Nephron progenitor cell (in vitro differentiated cells): ENCODE measurements around the gene ACSF3.

Experiments used
- DNase-seq: peaks from one replicate; pipeline ENCODE4 v3.0.0; 2021
- H3K27ac Mint-ChIP-seq: 2 replicates; pipeline ENCODE4 v1.8.0; 2021; ENCODE audit warnings: mild to moderate bottlenecking, moderate library complexity, mixed read lengths
- H3K27me3 Mint-ChIP-seq: 2 replicates; pipeline ENCODE4 v1.8.0; 2021; ENCODE audit warnings: mild to moderate bottlenecking, low read depth, mixed read lengths; ENCODE audit not compliant: poor library complexity
- H3K36me3 Mint-ChIP-seq: 2 replicates; pipeline ENCODE4 v1.8.0; 2021; ENCODE audit warnings: low read depth, mixed read lengths
- H3K4me1 Mint-ChIP-seq: 2 replicates; pipeline ENCODE4 v1.8.0; 2021; ENCODE audit warnings: mixed read lengths
- H3K4me3 Mint-ChIP-seq: 2 replicates; pipeline ENCODE4 v1.8.0; 2021; ENCODE audit warnings: mild to moderate bottlenecking, moderate library complexity, mixed read lengths
- H3K9me3 Mint-ChIP-seq: 2 replicates; pipeline ENCODE4 v1.8.0; 2021; ENCODE audit warnings: mild to moderate bottlenecking, moderate library complexity, mixed read lengths
- TF ChIP-seq, protein P1 (sequence below): fragments of 200-600 bp; sonication (generic); IDR thresholded peaks from 2 replicates; pipeline ENCODE4 v1.5.0; 2021; ENCODE audit warnings: antibody characterized with exemption

The ACSF3 gene

DNA sequence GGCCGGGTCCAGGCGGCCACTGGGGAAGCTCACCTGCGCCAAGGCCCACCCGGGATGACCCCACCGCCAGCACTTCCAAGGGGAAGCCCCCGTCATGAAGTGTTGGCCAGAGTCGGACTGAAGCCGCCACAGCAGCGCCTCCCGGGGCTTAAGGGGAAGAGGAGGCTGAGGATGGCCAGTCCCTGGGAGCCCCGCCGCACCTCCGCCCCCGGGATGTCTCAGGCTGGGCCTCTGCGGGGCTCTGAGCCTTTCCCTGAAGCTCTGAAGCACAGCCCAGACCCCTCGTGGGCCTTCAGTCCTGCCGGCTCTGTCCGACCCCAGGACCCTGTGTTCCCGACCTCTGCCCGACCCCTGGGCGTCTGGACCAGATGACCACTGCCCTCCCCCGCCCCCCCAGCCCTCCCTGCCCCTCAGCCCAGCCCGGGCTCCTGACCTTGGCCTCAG, 42.8 kb upstream of the ACSF3 start:
- Mint-ChIP-seq H3K27me3 (peaks cover 20% of the 10 kb centered on the region), H3K36me3 (no peaks in the 10 kb centered on the region), H3K4me3 (no peak overlapping the region), H3K27ac (no peak overlapping the region), H3K4me1 (peaks cover 27% of the 10 kb centered on the region), H3K9me3 (no peaks in the 10 kb centered on the region)
- TF ChIP-seq, protein P1, sequence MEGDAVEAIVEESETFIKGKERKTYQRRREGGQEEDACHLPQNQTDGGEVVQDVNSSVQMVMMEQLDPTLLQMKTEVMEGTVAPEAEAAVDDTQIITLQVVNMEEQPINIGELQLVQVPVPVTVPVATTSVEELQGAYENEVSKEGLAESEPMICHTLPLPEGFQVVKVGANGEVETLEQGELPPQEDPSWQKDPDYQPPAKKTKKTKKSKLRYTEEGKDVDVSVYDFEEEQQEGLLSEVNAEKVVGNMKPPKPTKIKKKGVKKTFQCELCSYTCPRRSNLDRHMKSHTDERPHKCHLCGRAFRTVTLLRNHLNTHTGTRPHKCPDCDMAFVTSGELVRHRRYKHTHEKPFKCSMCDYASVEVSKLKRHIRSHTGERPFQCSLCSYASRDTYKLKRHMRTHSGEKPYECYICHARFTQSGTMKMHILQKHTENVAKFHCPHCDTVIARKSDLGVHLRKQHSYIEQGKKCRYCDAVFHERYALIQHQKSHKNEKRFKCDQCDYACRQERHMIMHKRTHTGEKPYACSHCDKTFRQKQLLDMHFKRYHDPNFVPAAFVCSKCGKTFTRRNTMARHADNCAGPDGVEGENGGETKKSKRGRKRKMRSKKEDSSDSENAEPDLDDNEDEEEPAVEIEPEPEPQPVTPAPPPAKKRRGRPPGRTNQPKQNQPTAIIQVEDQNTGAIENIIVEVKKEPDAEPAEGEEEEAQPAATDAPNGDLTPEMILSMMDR: no peak
- peak; percentile 14 for DNase-seq

DNA sequence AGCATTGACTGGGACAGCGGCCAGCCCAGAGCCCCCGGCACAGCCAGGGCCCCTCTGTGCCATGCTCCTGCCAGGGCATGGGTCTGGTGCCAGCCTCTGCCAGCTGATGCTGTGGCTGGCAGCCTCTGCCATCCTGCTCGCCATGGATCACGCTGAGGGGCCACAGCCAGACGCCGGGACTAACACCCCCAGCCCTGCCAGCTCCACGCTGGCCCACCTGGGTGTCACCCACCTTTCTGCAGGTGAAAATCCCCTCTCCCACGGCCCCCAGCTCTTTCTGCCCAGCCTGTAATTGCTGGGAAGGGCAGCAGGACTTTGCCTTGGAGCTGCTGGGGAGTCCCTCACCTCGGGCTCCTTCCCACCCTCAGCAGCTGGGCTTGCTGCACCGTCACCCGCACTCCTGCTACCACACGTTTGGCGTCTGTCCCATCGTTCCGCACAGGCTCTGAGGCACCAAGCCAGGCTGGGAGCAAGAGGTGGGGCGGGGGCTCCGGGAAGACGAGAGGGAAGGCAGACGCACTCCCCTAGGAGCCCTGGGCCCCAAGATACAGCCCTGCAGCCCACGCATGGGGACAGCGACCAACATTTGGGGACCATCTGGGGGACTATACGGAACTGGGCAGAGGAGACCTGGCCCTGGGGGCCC, 42.0 kb upstream of the ACSF3 start:
- peak; percentile 3 for DNase-seq
- no peaks in the 10 kb centered on the region for H3K9me3 Mint-ChIP-seq
- peaks cover 20% of the 10 kb centered on the region for H3K27me3 Mint-ChIP-seq
- H3K36me3 Mint-ChIP-seq: no peaks in the 10 kb centered on the region
- no peak overlapping the region for H3K4me3 Mint-ChIP-seq
- no peak overlapping the region for H3K27ac Mint-ChIP-seq
- TF ChIP-seq, protein P1: no peak
- H3K4me1 Mint-ChIP-seq: peaks cover 27% of the 10 kb centered on the region

DNA sequence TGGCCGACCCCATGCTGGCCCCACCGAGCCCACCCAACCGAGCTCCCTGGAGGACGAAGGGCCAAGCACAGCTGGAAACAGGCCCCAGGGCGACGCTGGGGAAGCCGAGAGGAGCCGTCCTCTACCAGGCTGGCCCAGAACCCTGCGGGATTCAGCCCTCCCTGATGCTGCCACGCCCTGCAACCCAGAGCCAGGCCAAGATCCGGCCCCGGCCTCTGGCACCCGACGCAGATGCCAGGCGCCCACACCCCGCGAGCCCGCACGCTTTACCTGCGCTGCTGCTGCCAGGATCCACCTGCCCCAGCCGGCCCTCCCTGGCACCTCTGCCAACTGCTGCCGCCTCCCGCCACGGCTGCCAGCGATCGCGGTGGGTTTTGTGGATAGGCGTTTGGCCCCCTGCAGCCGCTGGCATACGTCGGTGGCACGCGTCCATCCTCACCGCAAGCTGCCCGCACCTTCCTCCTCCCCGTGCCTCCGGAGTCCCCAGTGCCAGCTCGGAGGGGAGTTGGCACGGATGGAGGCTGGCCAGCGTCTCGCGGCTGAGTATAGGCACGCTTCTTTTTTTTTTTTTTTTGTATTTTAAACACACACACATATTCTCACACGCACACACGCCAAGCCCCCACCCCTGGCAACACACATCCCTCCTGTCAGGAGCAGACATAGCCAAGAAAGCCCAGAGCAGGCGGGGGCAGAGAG, 41.3 kb upstream of the ACSF3 start:
- H3K4me1 Mint-ChIP-seq: peaks cover 25% of the 10 kb centered on the region
- no peak for DNase-seq

DNA sequence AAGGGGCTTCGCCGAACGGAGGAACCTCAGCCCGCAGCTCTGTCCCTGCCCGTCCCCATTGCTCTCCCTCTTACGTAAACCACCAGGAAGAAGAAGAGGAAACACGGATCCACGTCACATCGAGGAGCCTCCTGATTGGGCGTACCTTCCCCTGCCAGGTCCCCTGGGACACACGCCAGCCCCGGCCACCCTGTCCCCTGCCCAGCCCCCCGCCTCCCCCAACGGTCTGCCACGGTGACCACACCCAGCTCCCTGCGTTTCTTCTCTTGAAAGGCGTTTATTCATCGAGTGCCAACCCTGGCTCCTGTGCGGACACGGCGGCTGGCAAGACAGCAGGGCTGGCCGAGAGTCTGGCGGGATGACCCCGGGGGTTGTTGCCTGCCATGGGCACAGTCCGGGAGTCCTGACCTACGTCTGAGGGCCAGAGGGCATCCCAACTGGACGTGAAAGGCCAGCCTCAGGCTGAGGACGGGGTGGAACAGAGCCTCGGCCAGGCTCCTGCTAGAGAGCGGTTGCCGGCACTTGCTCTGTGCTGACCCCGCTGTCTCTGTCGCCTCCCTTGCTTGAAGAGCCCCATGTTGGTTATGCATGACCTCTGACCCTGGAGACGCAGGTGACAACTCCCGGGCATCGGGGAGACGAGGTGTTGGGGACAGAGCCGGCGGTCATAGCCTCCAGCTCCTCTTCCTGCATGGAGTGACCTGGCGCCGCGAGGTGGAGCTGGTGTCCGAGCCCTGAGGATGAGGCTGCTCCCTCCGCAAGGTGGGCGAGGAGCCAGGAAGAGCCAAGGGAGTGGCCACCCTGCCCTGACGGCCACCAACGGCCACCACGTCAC, 40.5 kb upstream of the ACSF3 start:
- Mint-ChIP-seq H3K4me3 (no peak overlapping the region), H3K27me3 (peaks cover 13% of the 10 kb centered on the region), H3K27ac (no peak overlapping the region), H3K36me3 (no peaks in the 10 kb centered on the region), H3K4me1 (peaks cover 21% of the 10 kb centered on the region), H3K9me3 (no peaks in the 10 kb centered on the region)
- TF ChIP-seq, protein P1: no peak
- DNase-seq: no peak

More for the DNA sequence above, 41.3 kb upstream of the ACSF3 start:
- no peaks in the 10 kb centered on the region for H3K36me3 Mint-ChIP-seq
- no peak overlapping the region for H3K27ac Mint-ChIP-seq
- no peak overlapping the region for H3K4me3 Mint-ChIP-seq
- H3K27me3 Mint-ChIP-seq: peaks cover 17% of the 10 kb centered on the region
- TF ChIP-seq, protein P1: no peak
- no peaks in the 10 kb centered on the region for H3K9me3 Mint-ChIP-seq

DNA sequence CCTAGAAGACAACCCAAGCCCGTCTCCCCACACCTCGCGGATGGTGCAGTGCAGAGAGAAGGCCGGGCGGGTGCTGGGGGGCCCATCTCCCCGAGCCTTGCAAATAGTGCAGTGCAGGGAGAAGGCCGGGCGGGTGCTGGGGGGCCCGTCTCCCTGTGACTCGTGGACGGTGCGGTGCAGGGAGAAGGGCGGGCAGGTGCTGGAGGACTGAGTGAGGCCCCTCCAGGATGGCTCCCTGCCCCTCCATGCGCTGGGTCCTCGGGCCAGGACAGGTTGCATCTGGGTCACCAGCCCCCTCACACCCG, 40.0 kb upstream of the ACSF3 start:
- H3K27me3 Mint-ChIP-seq: peaks cover 13% of the 10 kb centered on the region
- TF ChIP-seq, protein P1: no peak
- no peaks in the 10 kb centered on the region for H3K9me3 Mint-ChIP-seq
- no peak for DNase-seq
- H3K36me3 Mint-ChIP-seq: no peaks in the 10 kb centered on the region
- H3K4me3 Mint-ChIP-seq: no peak overlapping the region
- H3K27ac Mint-ChIP-seq: no peak overlapping the region
- H3K4me1 Mint-ChIP-seq: peaks cover 17% of the 10 kb centered on the region
